Activated CD8-positive, alpha-beta memory T cell treated with anti-CD3 and anti-CD28 coated beads, Interleukin-2, amount 10 ng/mL, durations not matched to agents 7 days and 5 days (primary cell): ENCODE results near the gene BBS9. TPM values are rescaled to one million over a fixed set of nuclear protein-coding genes. Genes with fewer than 3 reads are reported as not detected.

Experiments used
- ATAC-seq: fragments of 150-1000 bp; cut with Tn5 transposase; one replicate; pipeline ENCODE4 v1.10.0; 2021; ENCODE audit warnings: moderate library complexity
- CTCF ChIA-PET: fragments of 350-600 bp; sonication (Branson Sonifier 250); formaldehyde crosslinking; loops from one replicate; lab custom pipeline; 2021; ENCODE audit warnings: antibody characterized with exemption; lab: Charles Lee
- DNase-seq: peaks from one replicate; pipeline ENCODE4 v3.0.0-alpha.2; 2020
- H3K27ac Mint-ChIP-seq: one replicate; pipeline ENCODE4 v1.8.0; 2021; ENCODE audit warnings: mild to moderate bottlenecking, mixed read lengths
- H3K27me3 Mint-ChIP-seq: one replicate; pipeline ENCODE4 v1.8.0; 2021; ENCODE audit warnings: mixed read lengths
- H3K36me3 Mint-ChIP-seq: one replicate; pipeline ENCODE4 v1.8.0; 2021; ENCODE audit warnings: mild to moderate bottlenecking, mixed read lengths
- H3K4me1 Mint-ChIP-seq: one replicate; pipeline ENCODE4 v1.8.0; 2021; ENCODE audit warnings: mixed read lengths
- H3K4me3 Mint-ChIP-seq: one replicate; pipeline ENCODE4 v1.8.0; 2021; ENCODE audit warnings: mild to moderate bottlenecking, moderate library complexity, mixed read lengths
- H3K9me3 Mint-ChIP-seq: one replicate; pipeline ENCODE4 v1.8.0; 2022; ENCODE audit warnings: low read depth, mixed read lengths
- total RNA-seq, 2 experiments: library from RNA; stranded (reverse); gene quantifications; one replicate each; pipeline ENCODE4 v1.2.3, GENCODE V29; 2021

The BBS9 gene
- total RNA-seq, 2 experiments from 2014 or later = 9.8 to 10.2 TPM

GRCh38 chr7:33632840-33633525, 503.6 kb downstream of the BBS9 start:
- no peak overlapping the region for H3K27ac Mint-ChIP-seq
- H3K4me3 Mint-ChIP-seq = no peak overlapping the region
- no peaks in the 10 kb centered on the region for H3K36me3 Mint-ChIP-seq
- CTCF ChIA-PET = no interaction called here
- no peaks in the 10 kb centered on the region for H3K27me3 Mint-ChIP-seq
- H3K9me3 Mint-ChIP-seq = no peaks in the 10 kb centered on the region
- DNase-seq (no peak), ATAC-seq (no peak)
- H3K4me1 Mint-ChIP-seq = no peaks in the 10 kb centered on the region

- H3K9me3 Mint-ChIP-seq = no peaks in the 10 kb centered on the region
- H3K27ac Mint-ChIP-seq = no peak overlapping the region
- no peak for DNase-seq
- H3K36me3 Mint-ChIP-seq = no peaks in the 10 kb centered on the region
- H3K4me3 Mint-ChIP-seq = no peak overlapping the region
- ATAC-seq = no peak
- CTCF ChIA-PET = no interaction called here
- no peaks in the 10 kb centered on the region for H3K4me1 Mint-ChIP-seq
- no peaks in the 10 kb centered on the region for H3K27me3 Mint-ChIP-seq
Measured at GRCh38 chr7:33634606-33635005, 505.2 kb downstream of the BBS9 start.

GRCh38 chr7:33636359-33636758, 507.0 kb downstream of the BBS9 start:
- CTCF ChIA-PET = no interaction called here

GRCh38 chr7:33639552-33640197, 510.3 kb downstream of the BBS9 start:
- Mint-ChIP-seq H3K27ac (no peak overlapping the region), H3K4me1 (no peaks in the 10 kb centered on the region), H3K9me3 (no peaks in the 10 kb centered on the region), H3K4me3 (no peak overlapping the region), H3K27me3 (no peaks in the 10 kb centered on the region), H3K36me3 (no peaks in the 10 kb centered on the region)
- ATAC-seq (no peak), DNase-seq (no peak)
- CTCF ChIA-PET = no interaction called here

More at GRCh38 chr7:33636359-33636758, 507.0 kb downstream of the BBS9 start:
- H3K36me3 Mint-ChIP-seq = no peaks in the 10 kb centered on the region
- H3K27me3 Mint-ChIP-seq = no peaks in the 10 kb centered on the region
- H3K4me3 Mint-ChIP-seq = no peak overlapping the region
- DNase-seq = no peak
- ATAC-seq = no peak
- no peak overlapping the region for H3K27ac Mint-ChIP-seq
- H3K9me3 Mint-ChIP-seq = no peaks in the 10 kb centered on the region
- H3K4me1 Mint-ChIP-seq = no peaks in the 10 kb centered on the region

- Mint-ChIP-seq H3K4me3 (no peak overlapping the region), H3K36me3 (no peaks in the 10 kb centered on the region), H3K9me3 (no peaks in the 10 kb centered on the region), H3K4me1 (no peaks in the 10 kb centered on the region), H3K27me3 (no peaks in the 10 kb centered on the region), H3K27ac (no peak overlapping the region)
- ATAC-seq (no peak), DNase-seq (no peak)
- CTCF ChIA-PET = no interaction called here
Measured at GRCh38 chr7:33640741-33641140, 511.4 kb downstream of the BBS9 start.

- no peaks in the 10 kb centered on the region for H3K36me3 Mint-ChIP-seq
- H3K27me3 Mint-ChIP-seq = no peaks in the 10 kb centered on the region
- H3K27ac Mint-ChIP-seq = no peak overlapping the region
- ATAC-seq (no peak), DNase-seq (no peak)
- H3K9me3 Mint-ChIP-seq = no peaks in the 10 kb centered on the region
- no peaks in the 10 kb centered on the region for H3K4me1 Mint-ChIP-seq
- CTCF ChIA-PET = no interaction called here
- no peak overlapping the region for H3K4me3 Mint-ChIP-seq
Measured at GRCh38 chr7:33642312-33642711, 512.9 kb downstream of the BBS9 start.

- no peak for ATAC-seq
- Mint-ChIP-seq H3K9me3 (no peaks in the 10 kb centered on the region), H3K27ac (no peak overlapping the region), H3K4me1 (no peaks in the 10 kb centered on the region), H3K36me3 (no peaks in the 10 kb centered on the region), H3K4me3 (no peak overlapping the region), H3K27me3 (no peaks in the 10 kb centered on the region)
- CTCF ChIA-PET = no interaction called here
- DNase-seq = no peak
Measured at GRCh38 chr7:33643530-33643929, 514.2 kb downstream of the BBS9 start.

GRCh38 chr7:33644489-33644888, 515.1 kb downstream of the BBS9 start:
- Mint-ChIP-seq H3K36me3 (no peaks in the 10 kb centered on the region), H3K27ac (no peak overlapping the region), H3K4me3 (no peak overlapping the region), H3K27me3 (no peaks in the 10 kb centered on the region), H3K4me1 (no peaks in the 10 kb centered on the region), H3K9me3 (no peaks in the 10 kb centered on the region)
- DNase-seq (no peak), ATAC-seq (no peak)
- CTCF ChIA-PET = no interaction called here

- Mint-ChIP-seq H3K27me3 (no peaks in the 10 kb centered on the region), H3K4me3 (no peak overlapping the region), H3K9me3 (no peaks in the 10 kb centered on the region), H3K27ac (no peak overlapping the region), H3K4me1 (no peaks in the 10 kb centered on the region), H3K36me3 (no peaks in the 10 kb centered on the region)
- DNase-seq (no peak), ATAC-seq (no peak)
- CTCF ChIA-PET = no interaction called here
Measured at GRCh38 chr7:33645104-33645503, 515.7 kb downstream of the BBS9 start.

GRCh38 chr7:33646166-33646565, 516.8 kb downstream of the BBS9 start:
- H3K9me3 Mint-ChIP-seq = no peaks in the 10 kb centered on the region
- no peaks in the 10 kb centered on the region for H3K27me3 Mint-ChIP-seq
- no peak for ATAC-seq
- CTCF ChIA-PET = no interaction called here
- no peak overlapping the region for H3K4me3 Mint-ChIP-seq
- H3K27ac Mint-ChIP-seq = no peak overlapping the region
- no peak for DNase-seq
- H3K4me1 Mint-ChIP-seq = no peaks in the 10 kb centered on the region
- H3K36me3 Mint-ChIP-seq = no peaks in the 10 kb centered on the region

- DNase-seq (no peak), ATAC-seq (no peak)
- no peaks in the 10 kb centered on the region for H3K4me1 Mint-ChIP-seq
- H3K27ac Mint-ChIP-seq = no peak overlapping the region
- H3K4me3 Mint-ChIP-seq = no peak overlapping the region
- no peaks in the 10 kb centered on the region for H3K36me3 Mint-ChIP-seq
- CTCF ChIA-PET = no interaction called here
- H3K9me3 Mint-ChIP-seq = no peaks in the 10 kb centered on the region
- no peaks in the 10 kb centered on the region for H3K27me3 Mint-ChIP-seq
Measured at GRCh38 chr7:33646891-33647391, 517.6 kb downstream of the BBS9 start.

GRCh38 chr7:33649476-33650441, 520.4 kb downstream of the BBS9 start:
- no peaks in the 10 kb centered on the region for H3K36me3 Mint-ChIP-seq
- no peak overlapping the region for H3K27ac Mint-ChIP-seq
- ATAC-seq (no peak), DNase-seq (no peak)
- no peaks in the 10 kb centered on the region for H3K27me3 Mint-ChIP-seq
- H3K9me3 Mint-ChIP-seq = no peaks in the 10 kb centered on the region
- no peaks in the 10 kb centered on the region for H3K4me1 Mint-ChIP-seq
- CTCF ChIA-PET = no interaction called here
- H3K4me3 Mint-ChIP-seq = no peak overlapping the region

GRCh38 chr7:33650828-33651227, 521.5 kb downstream of the BBS9 start:
- no peaks in the 10 kb centered on the region for H3K27me3 Mint-ChIP-seq
- no peaks in the 10 kb centered on the region for H3K4me1 Mint-ChIP-seq
- no peak overlapping the region for H3K27ac Mint-ChIP-seq
- DNase-seq (no peak), ATAC-seq (no peak)
- CTCF ChIA-PET = no interaction called here
- H3K4me3 Mint-ChIP-seq = no peak overlapping the region
- H3K36me3 Mint-ChIP-seq = no peaks in the 10 kb centered on the region
- H3K9me3 Mint-ChIP-seq = no peaks in the 10 kb centered on the region
